A673 (cell line): ENCODE results near the gene CACNA2D3. TPM values are rescaled to one million over a fixed set of nuclear protein-coding genes. Genes with fewer than 3 reads are reported as not detected.

Experiments used
- BruUV-seq: library from RNA; stranded (reverse); fragments of 400-500 nt; replicated peaks from 2 replicates; lab custom pipeline; 2021; lab: Mats Ljungman, UMichigan
- CTCF ChIA-PET: fragments of 300-600 bp; sonication (Branson Sonifier 250); formaldehyde crosslinking; loops from one replicate; lab custom pipeline; 2022; ENCODE audit warnings: antibody characterized with exemption; lab: Charles Lee
- POLR2A ChIA-PET: fragments of 300-600 bp; sonication (Branson Sonifier 250); formaldehyde crosslinking; loops from one replicate; lab custom pipeline; 2022; ENCODE audit warnings: antibody characterized with exemption; ENCODE audit not compliant: low non-redundant PET; lab: Charles Lee
- DNase-seq: peaks from one replicate; pipeline ENCODE4 v3.0.0-alpha.2; 2015; ENCODE audit warnings: low spot score
- H3K27ac ChIP-seq: fragments of 200-600 bp; sonication (generic); 2 replicates; pipeline ENCODE4 v1.5.1; 2016; ENCODE audit warnings: mixed run types, low read depth, mild to moderate bottlenecking, mixed read lengths, antibody characterized with exemption, low read length; ENCODE audit not compliant: poor library complexity, severe bottlenecking
- H3K27me3 ChIP-seq: fragments of 200-600 bp; sonication (generic); replicated peaks from 2 replicates; pipeline ENCODE4 v1.6.1; 2017; ENCODE audit warnings: mixed run types, low read depth, mild to moderate bottlenecking, mixed read lengths, antibody characterized with exemption, low read length; ENCODE audit not compliant: insufficient read depth, poor library complexity
- H3K36me3 ChIP-seq: fragments of 200-600 bp; sonication (generic); 2 replicates; pipeline ENCODE4 v1.6.1; 2016; ENCODE audit warnings: mixed run types, mild to moderate bottlenecking, mixed read lengths, antibody characterized with exemption, low read length; ENCODE audit not compliant: insufficient read depth, poor library complexity, severe bottlenecking
- H3K4me1 ChIP-seq: fragments of 200-600 bp; sonication (generic); 2 replicates; pipeline ENCODE4 v1.6.1; 2017; ENCODE audit warnings: mixed run types, mild to moderate bottlenecking, mixed read lengths, antibody characterized with exemption, low read length; ENCODE audit not compliant: insufficient read depth, poor library complexity, severe bottlenecking
- H3K4me3 ChIP-seq: fragments of 200-600 bp; sonication (generic); 2 replicates; pipeline ENCODE4 v1.5.1; 2016; ENCODE audit warnings: low read depth, mixed run types, mild to moderate bottlenecking, mixed read lengths, low read length; ENCODE audit not compliant: poor library complexity, severe bottlenecking
- H3K9me3 ChIP-seq: fragments of 200-600 bp; sonication (generic); 2 replicates; pipeline ENCODE4 v1.6.1; 2016; ENCODE audit warnings: mixed run types, low read depth, mild to moderate bottlenecking, mixed read lengths, antibody characterized with exemption, low read length; ENCODE audit not compliant: poor library complexity, severe bottlenecking
- EZH2 ChIP-seq: fragments of 200-600 bp; sonication (generic); IDR thresholded peaks from 2 replicates; pipeline ENCODE4 v1.6.1; 2017; ENCODE audit warnings: borderline replicate concordance, low read depth, mild to moderate bottlenecking, mixed read lengths, antibody characterized with exemption, low read length; ENCODE audit not compliant: poor library complexity, severe bottlenecking
- intact Hi-C: fragments of 100-400 bp; cut with micrococcal nuclease; formaldehyde crosslinking; loops from one replicate; pipeline ENCODE4 v1.10.0; 2022; ENCODE audit not compliant: unreplicated experiment
- total RNA-seq: library from RNA; stranded (reverse); gene quantifications from 2 replicates; pipeline ENCODE4 v1.2.3, GENCODE V29; 2021
- TF ChIP-seq, protein P1 (sequence below): fragments of 300-800, 200-600 bp; sonication (generic); conservative IDR thresholded peaks from 2 replicates; pipeline ENCODE4 v1.5.1; 2017; ENCODE audit warnings: low read depth, mild to moderate bottlenecking, antibody characterized with exemption, low read length, moderate library complexity, mixed read lengths

The CACNA2D3 gene
- total RNA-seq, 1 experiment from 2014 or later, result not detected

GRCh38 chr3:54086652-54087405 is 35.5 kb upstream of the CACNA2D3 start:
- no TSS peak for BruUV-seq
- TF ChIP-seq EZH2, result no peak
- TF ChIP-seq, protein P1, sequence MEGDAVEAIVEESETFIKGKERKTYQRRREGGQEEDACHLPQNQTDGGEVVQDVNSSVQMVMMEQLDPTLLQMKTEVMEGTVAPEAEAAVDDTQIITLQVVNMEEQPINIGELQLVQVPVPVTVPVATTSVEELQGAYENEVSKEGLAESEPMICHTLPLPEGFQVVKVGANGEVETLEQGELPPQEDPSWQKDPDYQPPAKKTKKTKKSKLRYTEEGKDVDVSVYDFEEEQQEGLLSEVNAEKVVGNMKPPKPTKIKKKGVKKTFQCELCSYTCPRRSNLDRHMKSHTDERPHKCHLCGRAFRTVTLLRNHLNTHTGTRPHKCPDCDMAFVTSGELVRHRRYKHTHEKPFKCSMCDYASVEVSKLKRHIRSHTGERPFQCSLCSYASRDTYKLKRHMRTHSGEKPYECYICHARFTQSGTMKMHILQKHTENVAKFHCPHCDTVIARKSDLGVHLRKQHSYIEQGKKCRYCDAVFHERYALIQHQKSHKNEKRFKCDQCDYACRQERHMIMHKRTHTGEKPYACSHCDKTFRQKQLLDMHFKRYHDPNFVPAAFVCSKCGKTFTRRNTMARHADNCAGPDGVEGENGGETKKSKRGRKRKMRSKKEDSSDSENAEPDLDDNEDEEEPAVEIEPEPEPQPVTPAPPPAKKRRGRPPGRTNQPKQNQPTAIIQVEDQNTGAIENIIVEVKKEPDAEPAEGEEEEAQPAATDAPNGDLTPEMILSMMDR, result no peak
- no peak for DNase-seq
- ChIA-PET CTCF (no interaction called here), POLR2A (no interaction called here)
- H3K4me3 ChIP-seq, result no peak overlapping the region
- H3K36me3 ChIP-seq, result no peaks in the 10 kb centered on the region
- no peaks in the 10 kb centered on the region for H3K27me3 ChIP-seq
- intact Hi-C loops, result no loop called here
- H3K27ac ChIP-seq, result no peak overlapping the region
- H3K9me3 ChIP-seq, result no peaks in the 10 kb centered on the region
- H3K4me1 ChIP-seq, result no peaks in the 10 kb centered on the region

- no peaks in the 10 kb centered on the region for H3K9me3 ChIP-seq
- no peaks in the 10 kb centered on the region for H3K4me1 ChIP-seq
- TF ChIP-seq EZH2, result no peak
- TF ChIP-seq, protein P1, result no peak
- BruUV-seq, result no TSS peak
- CTCF ChIA-PET, result no interaction called here
- no peak overlapping the region for H3K4me3 ChIP-seq
- no peaks in the 10 kb centered on the region for H3K27me3 ChIP-seq
- H3K27ac ChIP-seq, result no peak overlapping the region
- intact Hi-C loops, result no loop called here
- H3K36me3 ChIP-seq, result no peaks in the 10 kb centered on the region
- DNase-seq, result no peak
- POLR2A ChIA-PET, result no interaction called here
Observed at GRCh38 chr3:54087581-54088410, 34.6 kb upstream of the CACNA2D3 start.

DNA sequence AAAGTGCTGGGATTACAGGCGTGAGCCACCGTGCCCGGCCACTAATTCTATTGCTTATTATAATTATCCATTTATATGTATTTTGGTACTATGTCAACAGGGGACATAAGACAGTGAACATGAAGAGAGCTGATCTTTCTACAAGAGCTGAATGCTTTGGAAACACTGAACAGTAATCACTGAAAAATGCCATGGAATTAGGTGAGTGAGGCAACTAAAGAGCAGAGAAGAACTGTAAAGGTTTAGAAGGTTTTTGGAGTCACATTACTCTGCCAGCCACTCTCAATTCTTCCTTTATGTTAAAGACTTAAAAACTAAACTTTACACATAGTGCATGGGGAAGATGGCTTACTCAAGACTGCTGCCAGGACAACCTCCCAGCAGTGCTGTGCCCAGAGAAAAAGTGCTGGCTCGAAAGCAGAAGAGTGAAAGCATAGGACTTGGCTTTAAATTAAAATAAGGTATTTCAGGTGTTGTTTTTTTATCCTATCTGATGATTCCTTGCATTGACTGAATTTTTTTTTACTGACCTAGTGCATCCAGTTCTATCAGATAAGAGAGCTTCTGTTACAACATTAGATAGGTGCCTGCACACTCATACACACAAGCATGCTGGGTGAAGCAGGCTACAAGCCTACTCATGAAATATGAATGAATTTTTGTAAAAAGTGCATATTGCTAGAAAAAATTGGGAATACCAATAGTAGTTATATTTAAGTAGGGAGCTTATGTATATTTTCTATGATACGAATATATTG is 28.7 kb upstream of the CACNA2D3 start:
- DNase-seq, result no peak
- POLR2A ChIA-PET, result no interaction called here
- no peaks in the 10 kb centered on the region for H3K4me1 ChIP-seq
- H3K9me3 ChIP-seq, result no peaks in the 10 kb centered on the region
- no peaks in the 10 kb centered on the region for H3K27me3 ChIP-seq
- no TSS peak for BruUV-seq
- no peak for TF ChIP-seq EZH2
- TF ChIP-seq, protein P1, result no peak
- CTCF ChIA-PET, result no interaction called here
- no peaks in the 10 kb centered on the region for H3K36me3 ChIP-seq
- H3K27ac ChIP-seq, result no peak overlapping the region
- H3K4me3 ChIP-seq, result no peak overlapping the region
- intact Hi-C loops, result no loop called here
